HCT116 (cell line): Measurements from ENCODE around the gene SCFD1. TPM values are rescaled to one million over a fixed set of nuclear protein-coding genes. Genes with fewer than 3 reads are reported as not detected.

Experiments used
- ATAC-seq: fragments of 200-7000 bp; cut with Tn5 transposase; 2 replicates; pipeline ENCODE4 v1.9.1; 2020; ENCODE audit warnings: mild to moderate bottlenecking, moderate library complexity
- BruUV-seq: library from RNA; stranded (reverse); fragments of 400-500 nt; replicated peaks from 2 replicates; lab custom pipeline; 2021; lab: Mats Ljungman, UMichigan
- CTCF ChIA-PET: fragments of 300-600 bp; sonication (Branson Sonifier 250); formaldehyde crosslinking; loops from one replicate; lab custom pipeline; 2021; ENCODE audit warnings: antibody characterized with exemption; lab: Charles Lee
- POLR2A ChIA-PET: fragments of 300-600, 350-600 bp; sonication (Branson Sonifier 250); formaldehyde crosslinking; loops from one replicate; lab custom pipeline; 2021; ENCODE audit warnings: antibody characterized with exemption; lab: Charles Lee
- RAD21 ChIA-PET, 2 experiments: fragments of 300-600 bp; sonication (Branson Sonifier 250); formaldehyde crosslinking; loops; one replicate each; lab custom pipeline; 2023; ENCODE audit warnings: low total read pairs in 2 of 2; ENCODE audit not compliant: uncharacterized antibody in 2 of 2, unreplicated experiment in 2 of 2, low non-redundant PET in 1 of 2; lab: Charles Lee
- DNase-seq: peaks from one replicate; pipeline ENCODE4 v3.0.0-alpha.2; 2010; ENCODE audit warnings: low read depth, low spot score
- H2AFZ ChIP-seq: fragments of 200-600 bp; shearing (Covaris generic), sonication (generic); 2 replicates; pipeline ENCODE4 v1.6.1; 2017; ENCODE audit warnings: low read depth, mixed run types, mixed read lengths, antibody characterized with exemption, low read length; ENCODE audit not compliant: poor library complexity, severe bottlenecking
- H3K27ac ChIP-seq: 2 replicates; pipeline ENCODE4 v1.5.1; 2012; ENCODE audit warnings: low read depth, low read length
- H3K27me3 ChIP-seq: fragments of 200-600 bp; sonication (generic); 2 replicates; pipeline ENCODE4 v1.6.1; 2016; ENCODE audit warnings: mixed run types, low read length, mixed read lengths; ENCODE audit not compliant: insufficient read depth
- H3K36me3 ChIP-seq, 2 experiments: fragments of 200-500 bp in 1 of 2; fragments of 200-600 bp in 1 of 2; sonication (Bioruptor generic) in 1 of 2; sonication (generic) in 1 of 2; 2 replicates each; pipeline versions ENCODE4 v1.5.1 to v1.6.1; 2014 to 2016; ENCODE audit warnings: low read length in 2 of 2, inconsistent platforms in 1 of 2, mixed read lengths in 1 of 2, mixed run types in 1 of 2; ENCODE audit not compliant: insufficient read depth in 2 of 2, control insufficient read depth in 1 of 2
- H3K4me1 ChIP-seq, 2 experiments: fragments of 200-600 bp in 1 of 2; sonication (generic) in 1 of 2; 2 replicates each; pipeline versions ENCODE4 v1.5.1 to v1.6.1; 2012 to 2017; ENCODE audit warnings: low read length in 2 of 2, inconsistent platforms in 1 of 2, mild to moderate bottlenecking in 1 of 2, mixed read lengths in 1 of 2, mixed run types in 1 of 2, moderate library complexity in 1 of 2; ENCODE audit not compliant: insufficient read depth in 2 of 2, control insufficient read depth in 1 of 2
- H3K4me2 ChIP-seq: fragments of 200-600 bp; sonication (generic); 2 replicates; pipeline ENCODE4 v1.6.1; 2017; ENCODE audit warnings: mixed run types, low read length, mixed read lengths
- H3K4me3 ChIP-seq, 2 experiments: fragments of 200-600 bp in 1 of 2; sonication (generic) in 1 of 2; replicated peaks in 1 of 2; 2 replicates each; pipeline ENCODE4 v1.5.1; 2011 to 2016; ENCODE audit warnings: low read length in 2 of 2, control low read depth in 1 of 2, low read depth in 1 of 2, mild to moderate bottlenecking in 1 of 2, mixed read lengths in 1 of 2, mixed run types in 1 of 2
- H3K79me2 ChIP-seq: fragments of 200-600 bp; sonication (generic); 2 replicates; pipeline ENCODE4 v1.6.1; 2017; ENCODE audit warnings: mild to moderate bottlenecking, mixed run types, low read length, moderate library complexity, mixed read lengths; ENCODE audit not compliant: insufficient read depth
- H3K9ac ChIP-seq: fragments of 200-600 bp; sonication (generic); 2 replicates; pipeline ENCODE4 v1.6.1; 2016; ENCODE audit warnings: low read length, mixed read lengths
- H3K9me2 ChIP-seq: fragments of 200-600 bp; sonication (generic), shearing (Covaris generic); 2 replicates; pipeline ENCODE4 v1.6.1; 2017; ENCODE audit warnings: mixed run types, mild to moderate bottlenecking, moderate library complexity; ENCODE audit not compliant: insufficient read depth
- H3K9me3 ChIP-seq, 2 experiments: fragments of 200-500 bp in 1 of 2; fragments of 200-600 bp in 1 of 2; sonication (Bioruptor generic) in 1 of 2; sonication (generic) in 1 of 2; 2 replicates each; pipeline ENCODE4 v1.6.1; 2014 to 2017; ENCODE audit warnings: low read length in 2 of 2, mixed read lengths in 2 of 2, inconsistent platforms in 1 of 2, low read depth in 1 of 2, mild to moderate bottlenecking in 1 of 2, mixed run types in 1 of 2, moderate library complexity in 1 of 2; ENCODE audit not compliant: control insufficient read depth in 1 of 2, insufficient read depth in 1 of 2
- H4K20me1 ChIP-seq: fragments of 200-600 bp; sonication (generic), shearing (Covaris generic); 2 replicates; pipeline ENCODE4 v1.6.1; 2017; ENCODE audit warnings: mixed run types, mild to moderate bottlenecking, moderate library complexity; ENCODE audit not compliant: insufficient read depth
- ATF3 ChIP-seq: IDR thresholded peaks from 2 replicates; pipeline ENCODE4 v1.6.1; 2012
- CBX3 ChIP-seq: IDR thresholded peaks from 2 replicates; pipeline ENCODE4 v1.6.1; 2012; ENCODE audit warnings: low read depth
- CEBPB ChIP-seq: IDR thresholded peaks from 2 replicates; pipeline ENCODE4 v1.6.1; 2012; ENCODE audit warnings: low read depth
- CTCF ChIP-seq, 3 experiments: fragments of 200-600 bp in 1 of 3; sonication (generic) in 1 of 3; IDR thresholded peaks in 2 of 3; conservative IDR thresholded peaks in 1 of 3; 2 replicates each; pipeline ENCODE4 v1.5.1; 2012 to 2017; ENCODE audit warnings: low read depth in 2 of 3, low read length in 2 of 3, antibody characterized with exemption in 1 of 3, borderline replicate concordance in 1 of 3, control low read depth in 1 of 3, mild to moderate bottlenecking in 1 of 3, mixed read lengths in 1 of 3, mixed run types in 1 of 3, moderate library complexity in 1 of 3; ENCODE audit not compliant: insufficient read depth in 1 of 3
- EGR1 ChIP-seq: IDR thresholded peaks from 2 replicates; pipeline ENCODE4 v1.6.1; 2012; ENCODE audit warnings: low read depth
- ELF1 ChIP-seq: IDR thresholded peaks from 2 replicates; pipeline ENCODE4 v1.6.1; 2012; ENCODE audit warnings: low read depth, borderline replicate concordance
- EZH2 ChIP-seq: fragments of 200-600 bp; sonication (generic); IDR thresholded peaks from 2 replicates; pipeline ENCODE4 v1.6.1; 2017; ENCODE audit warnings: antibody characterized with exemption, mixed run types
- EZH2phosphoT487 ChIP-seq: fragments of 200-600 bp; IDR thresholded peaks from 2 replicates; pipeline ENCODE4 v1.6.1; 2018; ENCODE audit warnings: antibody characterized with exemption, borderline replicate concordance
- FOSL1 ChIP-seq: IDR thresholded peaks from 2 replicates; pipeline ENCODE4 v1.6.1; 2012; ENCODE audit warnings: low read depth
- JUND ChIP-seq: IDR thresholded peaks from 2 replicates; pipeline ENCODE4 v1.6.1; 2012
- POLR2AphosphoS5 ChIP-seq: IDR thresholded peaks from 2 replicates; pipeline ENCODE4 v1.6.1; 2011; ENCODE audit warnings: mild to moderate bottlenecking, low read depth, low read length, moderate library complexity
- RAD21 ChIP-seq: IDR thresholded peaks from 2 replicates; pipeline ENCODE4 v1.6.1; 2012; ENCODE audit warnings: low read depth, mild to moderate bottlenecking
- SIN3A ChIP-seq: IDR thresholded peaks from 2 replicates; pipeline ENCODE4 v1.6.1; 2012; ENCODE audit warnings: low read depth
- SP1 ChIP-seq: IDR thresholded peaks from 2 replicates; pipeline ENCODE4 v1.6.1; 2012; ENCODE audit warnings: low read depth
- SRF ChIP-seq: IDR thresholded peaks from 2 replicates; pipeline ENCODE4 v1.6.1; 2012; ENCODE audit warnings: low read depth
- TCF7L2 ChIP-seq: IDR thresholded peaks from 2 replicates; pipeline ENCODE4 v1.7.0; 2011; ENCODE audit warnings: borderline replicate concordance, inconsistent platforms; ENCODE audit not compliant: insufficient read depth, insufficient read length; ENCODE audit errors: extremely low read depth
- YY1 ChIP-seq: IDR thresholded peaks from 2 replicates; pipeline ENCODE4 v1.6.1; 2011; ENCODE audit warnings: low read length, low read depth, moderate library complexity, mild to moderate bottlenecking; ENCODE audit not compliant: insufficient replicate concordance; ENCODE audit errors: extremely low read depth
- ZFX ChIP-seq: fragments of 450-650 bp; IDR thresholded peaks from 2 replicates; pipeline ENCODE4 v1.6.1; 2017
- ZNF274 ChIP-seq: fragments of 200-500 bp; sonication (Bioruptor generic); IDR thresholded peaks from 2 replicates; pipeline ENCODE4 v1.6.1; 2014; ENCODE audit warnings: mild to moderate bottlenecking, low read depth, low read length, inconsistent platforms
- intact Hi-C: fragments of 100-400 bp; cut with micrococcal nuclease; formaldehyde crosslinking; loops from 2 replicates; pipeline ENCODE4 v1.10.0; 2022
- total RNA-seq: library from RNA; stranded (reverse); gene quantifications from one replicate; pipeline ENCODE4 v1.2.1, GENCODE V29; 2021; ENCODE audit not compliant: unreplicated experiment

Gene SCFD1
- total RNA-seq, 1 experiment from 2014 or later: 71.1 TPM

- Histone ChIP-seq H3K79me2 (peaks cover 5% of the 10 kb centered on the region; the same call in 1 of the 2 replicates), H3K27ac (no peak overlapping the region), H3K36me3 (0 out of 4 replicates have a peak, but pooled peaks cover 0 to 4% of the 10 kb centered on the region in 2 experiments), H3K4me1 (no peaks in the 10 kb centered on the region), H3K27me3 (no peaks in the 10 kb centered on the region), H3K9me2 (no peaks in the 10 kb centered on the region), H3K4me3 (no peak overlapping the region), H3K9me3 (no peaks in the 10 kb centered on the region), H3K9ac (no peak overlapping the region), H3K4me2 (no peak overlapping the region), H4K20me1 (0 out of 2 replicates have a peak, but pooled peaks cover 4% of the 10 kb centered on the region), H2AFZ (no peak overlapping the region)
- DNase-seq (no peak), ATAC-seq (no peak)
- ChIA-PET RAD21 (no interaction called here), POLR2A (no interaction called here), CTCF (interaction anchor here (1.6 kb wide), 1 partner anchor 9 kb away, joined by 5 read pairs; no protein-coding TSS in a partner anchor)
- BruUV-seq: no TSS peak
- intact Hi-C loops: no loop called here
- TF ChIP-seq CBX3 (no peak), SP1 (no peak), CTCF (IDR thresholded peaks at IDR 0.05 in 2 of 3, conservative IDR thresholded peaks at IDR 0.05 in 1 of 3; ENCODE audit: borderline replicate concordance in 1 of 3, insufficient read depth in 1 of 3, low read depth in 2 of 3, low read length in 2 of 3) (no peak), EZH2 (no peak), JUND (no peak), ELF1 (no peak), POLR2AphosphoS5 (no peak), RAD21 (no peak), YY1 (no peak), ZNF274 (no peak), SIN3A (no peak), EGR1 (no peak), SRF (no peak), ZFX (no peak), TCF7L2 (no peak), FOSL1 (no peak), CEBPB (no peak), ATF3 (no peak), EZH2phosphoT487 (no peak)
Observed at GRCh38 chr14:30691751-30692398, 69.8 kb downstream of the SCFD1 start.
